CD4-positive, CD25-positive, alpha-beta regulatory T cell (primary cell): ENCODE data around the gene ITGB6. TPM values are rescaled to one million over a fixed set of nuclear protein-coding genes. Genes with fewer than 3 reads are reported as not detected.

ENCODE experiments used
- ATAC-seq, 2 donors: fragments of 150-1000 bp; cut with Tn5 transposase; one replicate each; pipeline ENCODE4 v1.10.0; 2021; ENCODE audit warnings: low read depth in 2 of 2, moderate number of reproducible peaks in 2 of 2, moderate library complexity in 1 of 2
- DNase-seq, 3 donors: peaks; one replicate each; pipeline versions ENCODE4 v3.0.0 to v3.0.0-alpha.2; 2012 to 2022; ENCODE audit warnings: mixed read lengths in 1 of 3
- H3K27ac ChIP-seq: one replicate; pipeline ENCODE4 v1.7.0; 2013; ENCODE audit warnings: mild to moderate bottlenecking, low read length; ENCODE audit not compliant: insufficient read depth, poor library complexity, severe bottlenecking
- H3K27me3 ChIP-seq: one replicate; pipeline ENCODE4 v1.7.0; 2013; ENCODE audit warnings: low read length; ENCODE audit not compliant: control insufficient read depth, insufficient read depth
- H3K36me3 ChIP-seq: one replicate; pipeline ENCODE4 v1.7.0; 2013; ENCODE audit warnings: mild to moderate bottlenecking, low read length, moderate library complexity; ENCODE audit not compliant: control insufficient read depth, insufficient read depth
- H3K4me1 ChIP-seq: 2 replicates; pipeline ENCODE4 v1.7.0; 2013; ENCODE audit warnings: mild to moderate bottlenecking, low read length; ENCODE audit not compliant: insufficient read depth, control insufficient read depth, poor library complexity, severe bottlenecking
- H3K4me3 ChIP-seq: one replicate; pipeline ENCODE4 v1.7.0; 2013; ENCODE audit warnings: low read depth, mild to moderate bottlenecking, low read length, moderate library complexity
- H3K9me3 ChIP-seq, 2 experiments: 1 replicate in 1 of 2; 2 replicates in 1 of 2; pipeline ENCODE4 v1.7.0; 2013; ENCODE audit warnings: low read length in 2 of 2, mild to moderate bottlenecking in 1 of 2, moderate library complexity in 1 of 2; ENCODE audit not compliant: control insufficient read depth in 2 of 2
- H3K27ac Mint-ChIP-seq, 3 donors: one replicate each; pipeline ENCODE4 v1.8.0; 2020 to 2022; ENCODE audit warnings: mild to moderate bottlenecking in 3 of 3, mixed read lengths in 3 of 3, moderate library complexity in 2 of 3
- H3K27me3 Mint-ChIP-seq: one replicate; pipeline ENCODE4 v1.8.0; 2022; ENCODE audit warnings: mild to moderate bottlenecking, mixed read lengths
- H3K36me3 Mint-ChIP-seq: one replicate; pipeline ENCODE4 v1.8.0; 2020; ENCODE audit warnings: mixed read lengths
- H3K4me1 Mint-ChIP-seq, 4 donors: one replicate each; pipeline ENCODE4 v1.8.0; 2020 to 2022; ENCODE audit warnings: mixed read lengths in 4 of 4, mild to moderate bottlenecking in 1 of 4
- H3K4me3 Mint-ChIP-seq, 4 donors: one replicate each; pipeline ENCODE4 v1.8.0; 2020 to 2022; ENCODE audit warnings: mild to moderate bottlenecking in 4 of 4, mixed read lengths in 4 of 4, moderate library complexity in 3 of 4
- H3K9me3 Mint-ChIP-seq, 7 donors: one replicate each; pipeline ENCODE4 v1.8.0; 2020 to 2022; ENCODE audit warnings: mixed read lengths in 7 of 7, mild to moderate bottlenecking in 3 of 7, moderate library complexity in 2 of 7
- polyA plus RNA-seq, 4 donors: library from polyadenylated mRNA; unstranded; fragments of 300-500 nt; fragmentation: Illumina TruSeq; gene quantifications; one replicate each; pipeline ENCODE4 v1.2.3, GENCODE V29; 2021
- total RNA-seq: library from RNA; stranded (reverse); gene quantifications from one replicate; pipeline ENCODE4 v1.2.3, GENCODE V29; 2022

ITGB6 gene
- total and polyA plus RNA-seq, 5 donors from 2014 or later, result not detected

DNA sequence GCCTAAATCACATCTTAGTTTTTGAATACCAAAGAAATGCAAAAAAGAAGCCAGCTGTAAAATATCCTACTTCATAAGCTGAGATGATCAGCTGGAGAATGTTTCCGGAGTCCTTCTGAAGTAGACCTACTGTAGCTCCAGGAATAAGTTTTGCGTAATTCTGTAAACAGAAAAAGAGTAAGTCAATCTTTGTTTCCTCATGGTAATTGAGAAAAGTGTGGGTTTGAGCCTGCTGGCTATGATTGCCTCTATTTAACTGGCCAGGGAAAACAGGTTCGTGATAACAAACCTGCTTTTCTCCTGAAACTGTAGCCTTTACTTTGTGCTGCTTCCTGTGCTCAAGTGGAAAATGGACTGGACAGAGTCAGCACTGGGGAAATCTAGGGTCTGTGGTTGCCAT lies 58.2 kb downstream of the ITGB6 start:
- H3K4me3 ChIP-seq, result no peak overlapping the region
- no peaks in the 10 kb centered on the region for H3K36me3 ChIP-seq
- Mint-ChIP-seq H3K27ac (no peak overlapping the region), H3K4me3 (no peak overlapping the region), H3K9me3 (no peaks in the 10 kb centered on the region), H3K27me3 (peaks cover 24% of the 10 kb centered on the region), H3K4me1 (no peaks in the 10 kb centered on the region), H3K36me3 (no peaks in the 10 kb centered on the region)
- no peak for ATAC-seq
- peaks cover 2% of the 10 kb centered on the region for H3K27me3 ChIP-seq
- DNase-seq, result no peak
- H3K4me1 ChIP-seq, result no peaks in the 10 kb centered on the region
- no peak overlapping the region for H3K27ac ChIP-seq
- no peaks in the 10 kb centered on the region for H3K9me3 ChIP-seq

DNA sequence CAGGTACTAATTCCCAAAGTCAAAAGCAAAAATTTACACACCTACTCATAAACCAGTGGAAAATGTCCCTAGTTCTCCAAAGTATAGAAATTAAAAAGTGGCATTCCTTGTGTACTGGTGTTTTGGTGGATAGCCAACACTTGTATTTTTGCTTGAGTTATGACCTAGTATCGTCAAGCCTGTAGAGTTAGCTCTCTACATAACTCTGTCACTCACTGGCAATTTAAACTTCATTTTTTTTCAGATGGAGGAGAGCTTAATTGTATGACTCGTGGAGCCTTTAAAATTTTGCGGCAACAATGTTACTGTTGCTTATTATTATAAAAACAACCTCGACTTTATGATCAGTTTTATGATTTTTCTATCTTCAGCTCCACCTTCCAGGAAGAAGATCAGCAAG lies 58.7 kb downstream of the ITGB6 start:
- Mint-ChIP-seq H3K27me3 (peaks cover 19% of the 10 kb centered on the region), H3K4me1 (no peaks in the 10 kb centered on the region), H3K9me3 (no peaks in the 10 kb centered on the region), H3K36me3 (no peaks in the 10 kb centered on the region), H3K27ac (no peak overlapping the region), H3K4me3 (no peak overlapping the region)
- Histone ChIP-seq H3K9me3 (no peaks in the 10 kb centered on the region), H3K27ac (no peak overlapping the region), H3K4me3 (no peak overlapping the region), H3K4me1 (no peaks in the 10 kb centered on the region), H3K27me3 (peaks cover 2% of the 10 kb centered on the region), H3K36me3 (no peaks in the 10 kb centered on the region)
- DNase-seq (no peak), ATAC-seq (no peak)

DNA sequence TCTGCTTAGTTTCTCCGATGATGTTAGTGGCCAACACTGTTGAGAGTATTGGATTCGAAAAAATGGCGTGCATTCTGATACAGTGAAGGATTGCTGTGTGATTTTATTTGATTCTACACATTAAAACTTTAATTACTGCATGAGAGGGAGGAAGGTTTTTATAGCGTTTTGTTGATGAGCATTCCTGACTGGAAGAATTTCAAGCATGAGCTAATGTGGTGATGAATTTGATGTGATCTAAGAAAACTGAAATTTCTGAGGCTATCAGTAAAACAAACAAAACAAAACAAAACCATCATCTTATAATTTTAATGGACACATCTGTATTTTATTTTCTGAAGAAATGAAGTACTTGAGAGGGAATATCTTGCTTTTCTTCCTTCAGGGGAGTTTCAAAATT lies 59.6 kb downstream of the ITGB6 start:
- Mint-ChIP-seq H3K4me3 (no peak overlapping the region), H3K27ac (no peak overlapping the region), H3K36me3 (no peaks in the 10 kb centered on the region), H3K9me3 (no peaks in the 10 kb centered on the region), H3K4me1 (no peaks in the 10 kb centered on the region), H3K27me3 (peaks cover 16% of the 10 kb centered on the region)
- Histone ChIP-seq H3K4me3 (no peak overlapping the region), H3K9me3 (no peaks in the 10 kb centered on the region), H3K27me3 (no peaks in the 10 kb centered on the region), H3K36me3 (no peaks in the 10 kb centered on the region), H3K27ac (no peak overlapping the region), H3K4me1 (no peaks in the 10 kb centered on the region)
- DNase-seq, result no peak
- ATAC-seq, result no peak

- DNase-seq, result no peak
- no peaks in the 10 kb centered on the region for H3K36me3 Mint-ChIP-seq
- no peak overlapping the region for H3K4me3 ChIP-seq
- H3K9me3 ChIP-seq, result no peaks in the 10 kb centered on the region
- H3K4me1 ChIP-seq, result no peaks in the 10 kb centered on the region
- no peak for ATAC-seq
- H3K27ac Mint-ChIP-seq, result no peak overlapping the region
- peaks cover 16% of the 10 kb centered on the region for H3K27me3 Mint-ChIP-seq
- no peak overlapping the region for H3K27ac ChIP-seq
- H3K27me3 ChIP-seq, result no peaks in the 10 kb centered on the region
- H3K4me3 Mint-ChIP-seq, result no peak overlapping the region
- no peaks in the 10 kb centered on the region for H3K4me1 Mint-ChIP-seq
- H3K36me3 ChIP-seq, result no peaks in the 10 kb centered on the region
- H3K9me3 Mint-ChIP-seq, result no peaks in the 10 kb centered on the region
These were observed 60.1 kb downstream of the ITGB6 start for GRCh38 chr2:160139991-160140390.

DNA sequence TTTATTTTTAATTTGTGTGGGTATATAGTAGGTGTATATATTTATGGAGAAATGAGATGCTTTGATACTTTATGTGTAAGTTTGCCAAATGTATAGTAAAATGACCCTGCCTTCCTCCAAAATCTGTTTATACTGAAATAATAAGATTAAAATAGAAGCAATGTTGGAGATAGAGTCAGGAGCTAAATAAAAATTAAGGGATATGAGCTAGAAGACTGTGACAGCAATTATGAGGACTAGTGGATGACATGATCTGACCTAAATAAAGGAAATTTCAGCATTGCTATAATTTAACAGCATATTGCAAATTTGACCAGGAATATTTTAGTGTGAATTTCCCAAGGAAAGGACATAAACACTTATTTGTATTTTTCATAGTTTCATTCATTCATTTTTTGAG lies 60.7 kb downstream of the ITGB6 start:
- Mint-ChIP-seq H3K4me1 (no peaks in the 10 kb centered on the region), H3K36me3 (no peaks in the 10 kb centered on the region), H3K4me3 (no peak overlapping the region), H3K27me3 (peaks cover 16% of the 10 kb centered on the region), H3K9me3 (peaks cover 0 to 2% (median 0%) of the 10 kb centered on the region in 7 donors), H3K27ac (no peak overlapping the region)
- DNase-seq (no peak), ATAC-seq (no peak)
- H3K4me1 ChIP-seq, result no peaks in the 10 kb centered on the region
- no peak overlapping the region for H3K27ac ChIP-seq
- no peak overlapping the region for H3K4me3 ChIP-seq
- no peaks in the 10 kb centered on the region for H3K36me3 ChIP-seq
- no peaks in the 10 kb centered on the region for H3K27me3 ChIP-seq
- H3K9me3 ChIP-seq, result no peaks in the 10 kb centered on the region

GRCh38 chr2:160138406-160138805 lies 61.7 kb downstream of the ITGB6 start:
- no peaks in the 10 kb centered on the region for H3K4me1 ChIP-seq

GRCh38 chr2:160137464-160137863 lies 62.6 kb downstream of the ITGB6 start:
- Histone ChIP-seq H3K4me3 (no peak overlapping the region), H3K27ac (no peak overlapping the region), H3K27me3 (no peaks in the 10 kb centered on the region), H3K4me1 (no peaks in the 10 kb centered on the region), H3K9me3 (no peaks in the 10 kb centered on the region), H3K36me3 (no peaks in the 10 kb centered on the region)
- ATAC-seq, result no peak
- no peak for DNase-seq
- peaks cover 0 to 3% (median 0%) of the 10 kb centered on the region in 7 donors for H3K9me3 Mint-ChIP-seq
- peaks cover 22% of the 10 kb centered on the region for H3K27me3 Mint-ChIP-seq
- H3K27ac Mint-ChIP-seq, result no peak overlapping the region
- no peak overlapping the region for H3K4me3 Mint-ChIP-seq
- H3K4me1 Mint-ChIP-seq, result no peaks in the 10 kb centered on the region
- no peaks in the 10 kb centered on the region for H3K36me3 Mint-ChIP-seq

More at GRCh38 chr2:160138406-160138805, 61.7 kb downstream of the ITGB6 start:
- Histone ChIP-seq H3K27ac (no peak overlapping the region), H3K36me3 (no peaks in the 10 kb centered on the region), H3K27me3 (no peaks in the 10 kb centered on the region), H3K4me3 (no peak overlapping the region), H3K9me3 (no peaks in the 10 kb centered on the region)
- no peak overlapping the region for H3K27ac Mint-ChIP-seq
- peaks cover 22% of the 10 kb centered on the region for H3K27me3 Mint-ChIP-seq
- H3K36me3 Mint-ChIP-seq, result no peaks in the 10 kb centered on the region
- no peaks in the 10 kb centered on the region for H3K4me1 Mint-ChIP-seq
- peaks cover 0 to 3% (median 0%) of the 10 kb centered on the region in 7 donors for H3K9me3 Mint-ChIP-seq
- no peak overlapping the region for H3K4me3 Mint-ChIP-seq
- no peak for DNase-seq
- no peak for ATAC-seq

- no peak overlapping the region for H3K27ac Mint-ChIP-seq
- H3K4me3 Mint-ChIP-seq, result no peak overlapping the region
- peaks cover 0 to 7% (median 0%) of the 10 kb centered on the region in 7 donors for H3K9me3 Mint-ChIP-seq
- H3K27ac ChIP-seq, result no peak overlapping the region
- no peaks in the 10 kb centered on the region for H3K9me3 ChIP-seq
- H3K4me3 ChIP-seq, result no peak overlapping the region
- no peaks in the 10 kb centered on the region for H3K36me3 ChIP-seq
- H3K4me1 Mint-ChIP-seq, result no peaks in the 10 kb centered on the region
- no peaks in the 10 kb centered on the region for H3K27me3 ChIP-seq
- H3K27me3 Mint-ChIP-seq, result peaks cover 22% of the 10 kb centered on the region
- H3K36me3 Mint-ChIP-seq, result no peaks in the 10 kb centered on the region
- ATAC-seq, result no peak
- DNase-seq, result no peak
- no peaks in the 10 kb centered on the region for H3K4me1 ChIP-seq
These were observed 67.3 kb downstream of the ITGB6 start for GRCh38 chr2:160132761-160133160.
